Activated naive CD4-positive, alpha-beta T cell treated with anti-CD3 and anti-CD28 coated beads for 36 hours (primary cell): Measurements from ENCODE around the gene SLC26A9. TPM values are rescaled to one million over a fixed set of nuclear protein-coding genes. Genes with fewer than 3 reads are reported as not detected.

ENCODE experiments used
- CTCF ChIA-PET: fragments of 350-600 bp; sonication (Branson Sonifier 250); formaldehyde crosslinking; loops from one replicate; lab custom pipeline; 2021; ENCODE audit warnings: antibody characterized with exemption; lab: Charles Lee
- DNase-seq: peaks from one replicate; pipeline ENCODE4 v3.0.0-alpha.2; 2020
- H3K27ac Mint-ChIP-seq: one replicate; pipeline ENCODE4 v1.8.0; 2021; ENCODE audit warnings: mild to moderate bottlenecking, mixed read lengths
- H3K27me3 Mint-ChIP-seq: one replicate; pipeline ENCODE4 v1.8.0; 2021; ENCODE audit warnings: low read depth, mixed read lengths
- H3K36me3 Mint-ChIP-seq: one replicate; pipeline ENCODE4 v1.8.0; 2021; ENCODE audit warnings: low read depth, mixed read lengths
- H3K4me1 Mint-ChIP-seq: one replicate; pipeline ENCODE4 v1.8.0; 2021; ENCODE audit warnings: low read depth, mixed read lengths
- H3K4me3 Mint-ChIP-seq: one replicate; pipeline ENCODE4 v1.8.0; 2021; ENCODE audit warnings: mild to moderate bottlenecking, moderate library complexity, mixed read lengths
- H3K9me3 Mint-ChIP-seq: one replicate; pipeline ENCODE4 v1.8.0; 2021; ENCODE audit warnings: mixed read lengths
- intact Hi-C: fragments of 100-400 bp; cut with micrococcal nuclease; formaldehyde crosslinking; loops from one replicate; pipeline ENCODE4 v1.15.1; 2023
- total RNA-seq, 2 experiments: library from RNA; stranded (reverse); gene quantifications; one replicate each; pipeline ENCODE4 v1.2.3, GENCODE V29; 2021

SLC26A9 gene
- total RNA-seq, 2 experiments from 2014 or later = not detected

GRCh38 chr1:205870236-205870635 is 73.0 kb downstream of the SLC26A9 start:
- no peak for DNase-seq
- no peaks in the 10 kb centered on the region for H3K36me3 Mint-ChIP-seq
- CTCF ChIA-PET = no interaction called here

More at GRCh38 chr1:205870236-205870635, 73.0 kb downstream of the SLC26A9 start:
- H3K9me3 Mint-ChIP-seq = no peaks in the 10 kb centered on the region
- intact Hi-C loops = no loop called here
- no peak overlapping the region for H3K27ac Mint-ChIP-seq
- H3K4me3 Mint-ChIP-seq = no peak overlapping the region
- H3K4me1 Mint-ChIP-seq = no peaks in the 10 kb centered on the region
- H3K27me3 Mint-ChIP-seq = no peaks in the 10 kb centered on the region

Other genes with a start within 250 kb of the SLC26A9 start
- gene NUCKS1, start 193.3 kb downstream of the SLC26A9 start, total RNA-seq = 100 to 1,000 TPM; 215 to 218 TPM
- gene RAB29, start 168.0 kb downstream of the SLC26A9 start, total RNA-seq = 10 to 100 TPM; 25.0 TPM
- 10 to 100 TPM; 32.1 to 33.9 TPM for gene SLC41A1, start 130.3 kb downstream of the SLC26A9 start, total RNA-seq
- under 1 TPM; 0.59 to 0.62 TPM for gene PM20D1, start 93.3 kb downstream of the SLC26A9 start, total RNA-seq
- gene RAB7B, start 59.9 kb upstream of the SLC26A9 start, total RNA-seq = not detected
- gene CTSE, start 80.4 kb upstream of the SLC26A9 start, total RNA-seq = not detected
- not detected for gene RHEX, start 109.7 kb upstream of the SLC26A9 start, total RNA-seq
- gene AVPR1B, start 173.9 kb upstream of the SLC26A9 start, total RNA-seq = not detected